ENCODE data around the gene PTPRT.

DNA sequence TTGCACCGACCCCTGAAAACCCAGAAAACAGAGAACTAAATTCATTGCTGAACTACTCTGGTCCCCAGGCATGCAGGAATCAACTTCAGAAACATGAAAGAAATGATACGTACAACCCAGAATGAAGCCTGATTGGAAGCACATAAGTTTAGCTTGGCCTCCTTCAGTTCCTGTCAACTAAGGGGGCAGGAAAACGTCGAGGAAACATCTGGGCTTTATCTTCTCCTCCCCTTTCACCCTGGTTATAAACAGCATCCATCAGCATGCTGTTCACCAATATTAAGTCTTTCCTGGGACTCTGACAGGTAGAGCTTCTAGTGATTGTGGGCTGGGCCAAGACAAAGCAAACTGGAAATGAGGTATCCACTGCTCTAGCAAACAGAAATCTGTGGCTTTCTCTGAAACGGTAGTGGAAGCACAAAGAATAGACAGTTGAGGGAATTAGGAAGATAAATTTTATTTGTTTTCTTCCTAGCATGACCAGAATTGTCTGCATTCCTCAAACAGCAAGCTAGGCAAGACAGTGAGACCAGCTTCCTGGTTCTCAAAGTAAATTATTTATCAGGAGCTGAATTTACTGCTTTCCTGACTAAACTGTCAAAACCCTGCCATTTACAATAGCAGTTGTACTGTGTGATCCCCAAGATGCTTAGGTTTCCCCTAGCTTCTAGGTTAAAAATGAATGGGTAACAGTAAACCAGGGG is 134.4 kb downstream of the PTPRT start:
- no peak for TF ChIP-seq POLR2A (IDR thresholded peaks at IDR 0.05; ENCODE audit: extremely low read depth, insufficient read length)
- TF ChIP-seq, protein P1, sequence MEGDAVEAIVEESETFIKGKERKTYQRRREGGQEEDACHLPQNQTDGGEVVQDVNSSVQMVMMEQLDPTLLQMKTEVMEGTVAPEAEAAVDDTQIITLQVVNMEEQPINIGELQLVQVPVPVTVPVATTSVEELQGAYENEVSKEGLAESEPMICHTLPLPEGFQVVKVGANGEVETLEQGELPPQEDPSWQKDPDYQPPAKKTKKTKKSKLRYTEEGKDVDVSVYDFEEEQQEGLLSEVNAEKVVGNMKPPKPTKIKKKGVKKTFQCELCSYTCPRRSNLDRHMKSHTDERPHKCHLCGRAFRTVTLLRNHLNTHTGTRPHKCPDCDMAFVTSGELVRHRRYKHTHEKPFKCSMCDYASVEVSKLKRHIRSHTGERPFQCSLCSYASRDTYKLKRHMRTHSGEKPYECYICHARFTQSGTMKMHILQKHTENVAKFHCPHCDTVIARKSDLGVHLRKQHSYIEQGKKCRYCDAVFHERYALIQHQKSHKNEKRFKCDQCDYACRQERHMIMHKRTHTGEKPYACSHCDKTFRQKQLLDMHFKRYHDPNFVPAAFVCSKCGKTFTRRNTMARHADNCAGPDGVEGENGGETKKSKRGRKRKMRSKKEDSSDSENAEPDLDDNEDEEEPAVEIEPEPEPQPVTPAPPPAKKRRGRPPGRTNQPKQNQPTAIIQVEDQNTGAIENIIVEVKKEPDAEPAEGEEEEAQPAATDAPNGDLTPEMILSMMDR (IDR thresholded peaks at IDR 0.05; ENCODE audit: low read depth, low read length), result no peak

All from NB4 (cell line).